ENCODE data around the gene LRRK1. TPM values are rescaled to one million over a fixed set of nuclear protein-coding genes. Genes with fewer than 3 reads are reported as not detected.

The LRRK1 gene
- total RNA-seq, 1 donor from 2014 or later = 6.6 TPM

- no peak overlapping the region for H3K4me3 ChIP-seq (ENCODE audit: low read depth, low read length)
- no peak for DNase-seq (ENCODE audit: low read depth)
- no peaks in the 10 kb centered on the region for H3K36me3 ChIP-seq (ENCODE audit: control insufficient read depth, insufficient read depth, low read length)
- H3K27me3 ChIP-seq (ENCODE audit: control insufficient read depth, insufficient read depth, low read length) = peaks cover 3% of the 10 kb centered on the region
- TF ChIP-seq, protein P1, sequence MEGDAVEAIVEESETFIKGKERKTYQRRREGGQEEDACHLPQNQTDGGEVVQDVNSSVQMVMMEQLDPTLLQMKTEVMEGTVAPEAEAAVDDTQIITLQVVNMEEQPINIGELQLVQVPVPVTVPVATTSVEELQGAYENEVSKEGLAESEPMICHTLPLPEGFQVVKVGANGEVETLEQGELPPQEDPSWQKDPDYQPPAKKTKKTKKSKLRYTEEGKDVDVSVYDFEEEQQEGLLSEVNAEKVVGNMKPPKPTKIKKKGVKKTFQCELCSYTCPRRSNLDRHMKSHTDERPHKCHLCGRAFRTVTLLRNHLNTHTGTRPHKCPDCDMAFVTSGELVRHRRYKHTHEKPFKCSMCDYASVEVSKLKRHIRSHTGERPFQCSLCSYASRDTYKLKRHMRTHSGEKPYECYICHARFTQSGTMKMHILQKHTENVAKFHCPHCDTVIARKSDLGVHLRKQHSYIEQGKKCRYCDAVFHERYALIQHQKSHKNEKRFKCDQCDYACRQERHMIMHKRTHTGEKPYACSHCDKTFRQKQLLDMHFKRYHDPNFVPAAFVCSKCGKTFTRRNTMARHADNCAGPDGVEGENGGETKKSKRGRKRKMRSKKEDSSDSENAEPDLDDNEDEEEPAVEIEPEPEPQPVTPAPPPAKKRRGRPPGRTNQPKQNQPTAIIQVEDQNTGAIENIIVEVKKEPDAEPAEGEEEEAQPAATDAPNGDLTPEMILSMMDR (IDR thresholded peaks at IDR 0.05; ENCODE audit: insufficient read depth, low read length, poor library complexity, severe bottlenecking) = no peak
Measured at GRCh38 chr15:101081900-101082299, 162.7 kb downstream of the LRRK1 start.

- Histone ChIP-seq H3K36me3 (ENCODE audit: control insufficient read depth, insufficient read depth, low read length) (no peaks in the 10 kb centered on the region), H3K4me3 (ENCODE audit: low read depth, low read length) (no peak overlapping the region), H3K27me3 (ENCODE audit: control insufficient read depth, insufficient read depth, low read length) (peaks cover 3% of the 10 kb centered on the region)
- no peak for DNase-seq (ENCODE audit: low read depth)
- TF ChIP-seq, protein P1 (IDR thresholded peaks at IDR 0.05; ENCODE audit: insufficient read depth, low read length, poor library complexity, severe bottlenecking) = no peak
Measured at GRCh38 chr15:101083336-101084045, 164.3 kb downstream of the LRRK1 start.

GRCh38 chr15:101084801-101085200, 165.6 kb downstream of the LRRK1 start:
- peaks cover 3% of the 10 kb centered on the region for H3K27me3 ChIP-seq (ENCODE audit: control insufficient read depth, insufficient read depth, low read length)
- TF ChIP-seq, protein P1 (IDR thresholded peaks at IDR 0.05; ENCODE audit: insufficient read depth, low read length, poor library complexity, severe bottlenecking) = no peak
- H3K4me3 ChIP-seq (ENCODE audit: low read depth, low read length) = no peak overlapping the region
- DNase-seq (ENCODE audit: low read depth) = no peak
- H3K36me3 ChIP-seq (ENCODE audit: control insufficient read depth, insufficient read depth, low read length) = no peaks in the 10 kb centered on the region

DNA sequence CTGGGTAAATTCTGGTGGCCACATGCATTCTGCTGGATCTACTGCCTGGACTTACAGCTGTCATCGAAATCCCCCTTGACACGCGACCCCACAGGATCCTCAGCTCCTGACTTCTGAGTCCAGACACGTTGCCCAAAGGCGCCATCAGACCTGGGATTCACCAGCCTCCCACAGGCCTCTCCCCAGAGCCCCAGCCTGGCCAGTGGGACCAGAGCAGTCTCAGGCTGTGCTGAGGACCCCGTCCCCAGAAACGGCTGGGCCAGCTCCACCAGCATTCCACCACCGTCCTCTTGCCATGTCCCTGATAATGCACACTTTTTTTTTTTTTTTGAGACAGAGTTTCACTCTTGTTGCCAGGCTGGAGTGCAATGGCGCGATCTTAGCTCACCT, 166.1 kb downstream of the LRRK1 start:
- H3K36me3 ChIP-seq (ENCODE audit: control insufficient read depth, insufficient read depth, low read length) = no peaks in the 10 kb centered on the region
- no peak overlapping the region for H3K4me3 ChIP-seq (ENCODE audit: low read depth, low read length)
- peaks cover 3% of the 10 kb centered on the region for H3K27me3 ChIP-seq (ENCODE audit: control insufficient read depth, insufficient read depth, low read length)
- no peak for DNase-seq (ENCODE audit: low read depth)
- TF ChIP-seq, protein P1 (IDR thresholded peaks at IDR 0.05; ENCODE audit: insufficient read depth, low read length, poor library complexity, severe bottlenecking) = no peak

DNA sequence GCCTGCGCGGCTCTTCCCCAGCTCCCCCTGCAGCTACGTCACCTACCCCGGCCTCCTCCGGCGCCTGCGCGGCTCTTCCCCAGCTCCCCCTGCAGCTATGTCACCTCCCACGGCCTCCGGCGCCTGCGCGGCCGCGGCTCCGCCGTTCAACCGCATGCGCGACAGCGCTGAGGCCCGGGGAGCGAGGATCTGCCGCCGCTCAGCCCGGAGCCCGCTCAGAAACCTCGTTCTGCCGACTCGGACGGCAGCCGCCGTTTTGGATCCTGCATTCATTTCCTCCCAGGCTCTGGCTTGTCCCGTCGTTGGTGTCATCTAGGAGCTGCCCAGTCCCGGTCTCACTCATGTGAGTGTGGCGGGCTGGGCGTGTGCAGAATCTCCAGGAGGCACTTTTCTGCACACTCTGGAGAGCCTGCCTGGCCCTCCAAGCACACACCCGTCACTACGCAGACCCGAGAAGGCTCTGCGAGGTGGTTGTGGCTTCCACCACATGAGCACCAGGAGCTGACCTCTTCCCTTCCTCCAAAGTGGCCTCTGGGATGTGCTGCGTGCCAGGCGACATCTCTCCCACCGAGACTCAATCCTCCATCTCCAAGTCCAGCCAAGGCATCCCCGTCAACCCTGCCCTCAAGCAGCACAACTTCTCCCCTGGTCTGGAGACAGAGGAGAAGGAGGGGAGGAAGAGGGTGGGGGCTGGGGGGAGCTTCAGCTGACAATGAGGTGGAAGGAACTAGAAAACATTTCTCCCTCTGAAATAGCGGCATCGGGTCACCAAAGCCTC, 167.4 kb downstream of the LRRK1 start:
- H3K4me3 ChIP-seq (ENCODE audit: low read depth, low read length) = no peak overlapping the region
- no peaks in the 10 kb centered on the region for H3K36me3 ChIP-seq (ENCODE audit: control insufficient read depth, insufficient read depth, low read length)
- no peak for DNase-seq (ENCODE audit: low read depth)
- peaks cover 3% of the 10 kb centered on the region for H3K27me3 ChIP-seq (ENCODE audit: control insufficient read depth, insufficient read depth, low read length)
- TF ChIP-seq, protein P1 (IDR thresholded peaks at IDR 0.05; ENCODE audit: insufficient read depth, low read length, poor library complexity, severe bottlenecking) = no peak

All from kidney epithelial cell (primary cell).